Activated CD8-positive, alpha-beta memory T cell treated with anti-CD3 and anti-CD28 coated beads, Interleukin-2, amount 50 U/mL, for 48 hours (primary cell): ENCODE data around the gene MMP26.

ENCODE experiments used
- DNase-seq: peaks from one replicate; pipeline ENCODE4 v3.0.0-alpha.2; 2020

Gene MMP26

GRCh38 chr11:4727171-4727570 is 22.6 kb downstream of the MMP26 start:
- DNase-seq: no peak

GRCh38 chr11:4740735-4741134 is 36.2 kb downstream of the MMP26 start:
- DNase-seq: no peak

- DNase-seq: no peak
These were observed 43.9 kb downstream of the MMP26 start for GRCh38 chr11:4748438-4748837.

- no peak for DNase-seq
These were observed 46.6 kb downstream of the MMP26 start for GRCh38 chr11:4751201-4751600.
